GM12891 (cell line): ENCODE results near the gene FAM3A.

ENCODE experiments used
- DNase-seq: peaks from one replicate; pipeline ENCODE4 v3.0.0; 2011; ENCODE audit warnings: low spot score; ENCODE audit not compliant: insufficient read length
- FAIRE-seq: peaks from 2 replicates; lab custom pipeline; 2011; peaks lifted over from hg19 to GRCh38; lab: Jason Lieb, UNC
- PAX5 ChIP-seq: IDR thresholded peaks from 2 replicates; pipeline ENCODE4 v1.6.1; 2011; ENCODE audit warnings: low read length, moderate library complexity, mild to moderate bottlenecking; ENCODE audit not compliant: insufficient read depth, severe bottlenecking
- POLR2A ChIP-seq: IDR thresholded peaks from 2 replicates; pipeline ENCODE4 v1.6.1; 2011; ENCODE audit warnings: low read depth, low read length, control low read depth
- POLR2AphosphoS5 ChIP-seq: IDR thresholded peaks from 2 replicates; pipeline ENCODE4 v1.6.1; 2011; ENCODE audit warnings: low read depth, low read length, control low read depth
- POU2F2 ChIP-seq: IDR thresholded peaks from 2 replicates; pipeline ENCODE4 v1.6.1; 2011; ENCODE audit warnings: low read depth, mild to moderate bottlenecking, control low read depth, low read length, moderate library complexity
- SPI1 ChIP-seq: IDR thresholded peaks from 2 replicates; pipeline ENCODE4 v1.6.1; 2011; ENCODE audit warnings: low read depth, low read length, control low read depth
- TAF1 ChIP-seq: IDR thresholded peaks from 2 replicates; pipeline ENCODE4 v1.6.1; 2011; ENCODE audit warnings: low read depth, low read length, control low read depth

The FAM3A gene

GRCh38 chrX:154487518-154488290, 28.3 kb downstream of the FAM3A start:
- FAIRE-seq (no peak), DNase-seq (no peak)
- TF ChIP-seq POLR2A: no peak

DNA sequence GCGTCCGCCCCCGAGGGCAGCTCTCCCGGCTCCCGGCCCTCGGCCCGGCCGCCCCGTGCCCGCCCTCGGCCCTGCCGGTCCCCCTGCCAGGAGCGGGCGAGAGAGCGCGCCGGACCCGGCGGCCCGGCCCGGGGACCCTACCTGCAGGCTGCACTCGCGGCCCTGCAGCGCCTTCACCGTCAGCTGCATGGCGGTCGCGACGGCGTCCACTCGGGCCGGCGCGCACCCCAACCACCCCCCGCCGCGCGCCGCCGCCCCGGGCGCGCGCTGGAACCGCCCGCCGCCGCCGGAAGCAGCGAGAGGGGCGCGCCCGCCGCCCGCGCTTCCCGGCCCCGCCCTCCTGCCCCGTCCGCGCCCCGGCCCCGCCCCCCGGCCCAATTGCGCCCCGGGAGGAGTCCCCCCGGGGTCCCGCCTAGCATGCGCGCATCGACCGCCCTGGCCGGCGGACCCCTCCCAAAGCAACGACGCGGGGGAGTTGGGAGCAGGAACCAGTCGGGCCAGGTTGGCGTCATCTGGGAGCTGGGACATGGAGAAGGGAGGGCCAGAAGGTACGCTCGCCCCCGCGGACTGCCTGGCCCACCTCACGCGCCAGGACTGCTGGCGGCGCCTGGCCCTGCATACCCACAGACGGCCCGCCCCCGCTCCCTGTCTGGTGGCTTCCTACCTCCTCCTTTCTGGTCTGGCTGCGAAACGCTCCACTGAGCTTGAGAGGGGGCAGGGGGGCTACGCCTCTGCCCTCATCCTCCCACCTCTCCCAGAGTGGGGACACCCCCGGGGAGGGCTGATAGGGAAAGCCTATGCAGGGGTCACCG, 29.4 kb downstream of the FAM3A start, which contains the start of gene UBL4A:
UBL4A (minus strand) TSS at position 220 of the 812 bp plus-strand sequence; CDS start at position 189, 31 bp downstream.
- DNase-seq (peak; percentile 62), FAIRE-seq (no peak)
- TF ChIP-seq SPI1: no peak
- no peak for TF ChIP-seq POU2F2
- TF ChIP-seq TAF1: no peak
- no peak for TF ChIP-seq PAX5
- no peak for TF ChIP-seq POLR2AphosphoS5
- no peak for TF ChIP-seq POLR2A

- DNase-seq (no peak), FAIRE-seq (no peak)
- no peak for TF ChIP-seq PAX5
Measured at GRCh38 chrX:154486052-154486395, 30.0 kb downstream of the FAM3A start.

DNA sequence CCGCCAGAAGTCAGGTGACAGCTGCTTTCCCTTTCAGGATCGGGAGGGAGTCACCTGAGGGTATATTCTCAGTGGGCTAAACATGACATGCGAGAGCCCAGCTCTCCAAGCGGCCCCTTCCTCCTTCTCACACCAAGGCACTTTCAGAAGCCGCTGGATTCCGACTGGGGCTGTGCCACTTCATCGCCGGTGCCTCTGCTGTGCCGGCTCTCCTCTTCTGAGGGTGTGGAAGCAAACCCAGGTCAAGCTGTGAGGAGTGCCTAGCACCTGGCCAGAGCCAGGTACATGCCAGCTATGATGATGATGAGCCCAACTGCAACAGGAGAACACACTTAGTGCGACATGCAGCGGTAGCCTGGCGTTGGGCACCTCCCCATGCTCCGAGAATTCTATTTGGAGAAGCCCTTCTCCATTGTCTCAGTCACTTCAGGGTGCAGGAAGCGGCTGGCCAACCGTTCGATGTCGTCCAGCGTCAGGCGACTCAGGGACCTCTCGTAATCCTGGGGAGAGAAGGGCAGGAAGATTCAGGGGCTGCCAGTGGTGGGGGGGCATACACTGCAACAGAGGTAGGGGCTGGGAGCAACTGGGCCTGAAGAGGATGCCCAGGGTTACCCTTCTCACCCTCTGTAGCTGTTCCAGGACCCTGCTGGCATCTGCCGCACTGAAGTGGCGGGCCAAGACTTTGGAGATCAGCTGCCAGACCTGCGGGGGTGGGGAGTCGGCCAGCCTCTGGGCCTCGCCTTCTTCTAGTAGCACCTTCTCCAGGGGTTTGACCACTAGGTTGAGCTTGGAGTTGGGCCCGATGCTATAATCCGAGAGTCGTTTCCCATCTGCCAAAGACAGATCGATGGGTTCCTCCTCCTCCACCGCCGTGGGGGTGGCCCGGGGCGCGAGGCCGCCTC, 30.6 kb downstream of the FAM3A start:
- TF ChIP-seq POU2F2: no peak
- TF ChIP-seq PAX5: no peak
- no peak for TF ChIP-seq SPI1
- no peak for TF ChIP-seq POLR2A
- TF ChIP-seq POLR2AphosphoS5: no peak
- TF ChIP-seq TAF1: no peak
- peak; percentile 96 for FAIRE-seq
- DNase-seq: no peak

DNA sequence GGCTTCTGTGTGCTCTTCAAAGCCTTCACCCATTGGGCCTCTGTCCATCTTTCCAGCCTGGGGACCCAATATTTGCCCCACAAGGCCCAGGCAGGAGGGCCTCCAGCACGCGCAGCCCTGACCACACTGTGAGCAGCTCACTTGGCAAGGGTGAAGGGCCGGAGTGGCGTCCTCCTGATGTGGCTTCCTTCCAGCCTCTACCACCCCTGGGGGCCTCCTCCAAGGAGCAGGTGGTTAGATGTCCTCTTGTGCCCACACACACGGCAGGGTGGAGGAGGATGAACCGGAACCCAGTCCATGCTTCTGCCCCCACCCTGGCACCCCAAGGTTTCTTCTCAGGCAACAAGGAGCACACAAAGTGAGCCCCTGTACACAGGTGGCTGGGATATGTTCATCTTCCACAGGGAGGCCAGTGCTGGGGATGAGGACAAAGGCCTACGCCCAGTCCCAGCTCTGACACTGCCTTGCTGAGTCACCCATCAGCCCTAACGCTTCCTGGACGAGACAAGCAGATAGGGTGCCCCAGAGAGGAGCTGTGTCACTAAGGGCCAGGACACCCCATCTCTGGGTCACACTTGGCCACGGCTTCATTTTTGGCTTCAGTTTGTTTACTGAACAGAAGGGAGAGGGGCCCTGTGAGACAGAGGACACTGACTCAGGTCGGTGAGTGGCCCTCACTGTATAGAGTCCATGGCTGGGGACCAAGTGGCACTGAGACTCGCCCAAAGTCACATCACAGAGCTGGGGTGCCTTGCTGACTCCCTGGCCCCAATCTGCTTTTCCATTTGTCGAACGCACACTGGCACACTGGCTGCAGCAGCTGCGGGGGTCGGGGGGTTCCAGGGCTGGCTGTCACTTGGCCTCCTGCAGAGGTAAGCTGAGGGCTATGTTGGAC, 31.5 kb downstream of the FAM3A start:
- DNase-seq: no peak
- no peak for TF ChIP-seq TAF1
- no peak for TF ChIP-seq POLR2AphosphoS5
- no peak for TF ChIP-seq SPI1
- no peak for TF ChIP-seq PAX5
- TF ChIP-seq POLR2A: no peak
- TF ChIP-seq POU2F2: no peak
- no peak for FAIRE-seq

GRCh38 chrX:154483325-154483724, 32.7 kb downstream of the FAM3A start:
- TF ChIP-seq POU2F2 (no peak), TAF1 (no peak), POLR2AphosphoS5 (no peak), SPI1 (no peak), POLR2A (no peak), PAX5 (no peak)
- DNase-seq: no peak
- FAIRE-seq: no peak

DNA sequence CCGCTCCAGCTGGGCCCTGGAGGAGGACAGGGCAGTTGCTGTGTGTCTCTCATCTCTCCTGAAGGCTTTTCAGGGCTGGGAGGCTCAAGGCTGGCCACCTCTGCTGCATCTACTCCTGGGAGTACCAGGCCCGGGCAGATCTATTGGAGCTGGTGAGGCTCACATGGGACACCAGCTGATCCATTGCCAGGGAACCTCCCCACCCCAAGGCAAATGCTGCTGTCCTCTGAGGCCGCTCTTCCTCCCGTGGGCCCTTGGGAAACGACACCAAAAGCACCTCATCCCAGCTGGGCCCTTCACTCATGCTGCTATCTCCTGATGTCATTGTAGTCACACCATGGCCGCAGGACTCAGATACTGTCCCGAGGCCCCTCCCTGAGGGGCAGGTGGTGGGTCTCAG, 33.2 kb downstream of the FAM3A start:
- DNase-seq (no peak), FAIRE-seq (no peak)
- no peak for TF ChIP-seq TAF1
- TF ChIP-seq PAX5: no peak
- no peak for TF ChIP-seq POLR2A
- no peak for TF ChIP-seq POLR2AphosphoS5
- TF ChIP-seq POU2F2: no peak
- TF ChIP-seq SPI1: no peak

DNA sequence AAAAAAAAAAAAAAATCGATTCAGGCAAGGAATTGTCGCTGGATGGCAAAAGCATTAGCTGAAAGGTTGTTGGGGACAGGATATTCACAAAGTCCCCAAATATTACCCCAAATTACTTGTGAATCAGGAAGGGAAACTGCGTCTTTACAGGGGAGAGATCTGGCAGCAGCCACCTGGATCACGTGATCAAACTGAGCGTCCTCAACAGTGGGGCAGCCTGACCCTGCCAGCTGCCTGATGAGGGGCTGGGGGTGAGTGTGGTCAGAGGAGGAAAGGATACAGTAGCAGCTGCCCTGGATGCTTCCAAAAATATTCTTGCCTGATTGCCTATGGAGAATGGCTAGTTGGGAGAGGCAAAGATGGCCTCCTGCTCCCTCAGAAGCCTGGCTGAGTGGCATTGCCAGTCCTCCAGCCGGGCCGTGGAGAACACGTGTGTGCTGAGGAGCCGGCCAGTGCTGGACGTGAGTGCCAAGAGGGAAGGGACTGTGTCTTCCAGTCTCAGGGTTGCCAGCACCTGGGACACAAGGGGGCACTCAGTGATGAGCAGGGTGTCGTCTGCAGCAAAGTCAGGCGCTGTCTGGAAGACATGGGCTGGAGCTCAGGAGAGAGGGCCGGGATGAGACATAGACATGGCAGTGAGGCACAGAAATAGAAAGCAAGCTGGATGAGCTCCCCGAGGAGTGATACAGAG, 34.0 kb downstream of the FAM3A start:
- TF ChIP-seq POU2F2 (no peak), POLR2A (no peak), SPI1 (no peak), TAF1 (no peak), POLR2AphosphoS5 (no peak)
- DNase-seq: no peak
- FAIRE-seq: peak; percentile 63
